Lower lobe of right lung (tissue), 2 donors: ENCODE measurements around the gene MTHFD1. TPM values are rescaled to one million over a fixed set of nuclear protein-coding genes. Genes with fewer than 3 reads are reported as not detected.

Source experiments
- ATAC-seq, 2 donors: fragments of 200-7000 bp; cut with Tn5 transposase; one replicate each; pipeline ENCODE4 v1.9.1; 2020 to 2022; ENCODE audit warnings: mild to moderate bottlenecking in 2 of 2, moderate library complexity in 2 of 2
- DNase-seq: peaks from one replicate; pipeline ENCODE4 v3.0.0-alpha.2; 2020
- H3K27ac ChIP-seq: fragments of 200-600 bp; one replicate; pipeline ENCODE4 v1.8.0; 2022
- H3K27me3 ChIP-seq: fragments of 200-600 bp; one replicate; pipeline ENCODE4 v1.8.0; 2022; ENCODE audit warnings: low read depth
- H3K36me3 ChIP-seq: fragments of 200-600 bp; one replicate; pipeline ENCODE4 v1.8.0; 2022; ENCODE audit warnings: mild to moderate bottlenecking
- H3K4me1 ChIP-seq: fragments of 200-600 bp; one replicate; pipeline ENCODE4 v1.8.0; 2022
- H3K4me3 ChIP-seq: fragments of 200-600 bp; one replicate; pipeline ENCODE4 v1.8.0; 2022; ENCODE audit warnings: mild to moderate bottlenecking
- H3K9me3 ChIP-seq: fragments of 200-600 bp; one replicate; pipeline ENCODE4 v1.8.0; 2022
- CTCF ChIP-seq: fragments of 200-600 bp; IDR thresholded peaks from one replicate; pipeline ENCODE4 v1.8.0; 2022; ENCODE audit warnings: antibody characterized with exemption, mild to moderate bottlenecking
- intact Hi-C: fragments of 100-400 bp; cut with DNase I; formaldehyde crosslinking; loops from one replicate; pipeline ENCODE4 v1.11.0; 2022
- total RNA-seq: library from RNA; stranded (reverse); fragmentation: NEBNext Ultra II Directional; extraction: Animal tissue kit (Norgen Biotek cat#: 25700); gene quantifications from one replicate; pipeline ENCODE4 v1.2.1, GENCODE V29; 2021
- donor health status: DM: no; HTN: yes; CAD: no; lungs with severe emphysema.

The MTHFD1 gene
- total RNA-seq, 1 donor from 2014 or later, result 46.3 TPM

- Histone ChIP-seq H3K4me1 (no peaks in the 10 kb centered on the region), H3K4me3 (no peak overlapping the region), H3K27me3 (no peaks in the 10 kb centered on the region), H3K36me3 (peaks cover 69% of the 10 kb centered on the region), H3K9me3 (no peaks in the 10 kb centered on the region), H3K27ac (no peak overlapping the region)
- ATAC-seq (no peak), DNase-seq (no peak)
- intact Hi-C loops, result no loop called here
- TF ChIP-seq CTCF, result no peak
Measured at GRCh38 chr14:64440494-64440893, 52.3 kb downstream of the MTHFD1 start.

- ATAC-seq (peak in 1 of 2 donors; percentile 24), DNase-seq (no peak)
- Histone ChIP-seq H3K27ac (no peak overlapping the region), H3K36me3 (peaks cover 58% of the 10 kb centered on the region), H3K4me1 (no peaks in the 10 kb centered on the region), H3K9me3 (no peaks in the 10 kb centered on the region), H3K4me3 (no peak overlapping the region), H3K27me3 (no peaks in the 10 kb centered on the region)
- TF ChIP-seq CTCF, result no peak
- intact Hi-C loops, result no loop called here
Measured at GRCh38 chr14:64442300-64442988, 54.3 kb downstream of the MTHFD1 start.

GRCh38 chr14:64444140-64444539 lies 56.0 kb downstream of the MTHFD1 start:
- no peaks in the 10 kb centered on the region for H3K27me3 ChIP-seq
- no peaks in the 10 kb centered on the region for H3K4me1 ChIP-seq
- TF ChIP-seq CTCF, result no peak
- DNase-seq (no peak), ATAC-seq (no peak)
- peaks cover 52% of the 10 kb centered on the region for H3K36me3 ChIP-seq
- H3K9me3 ChIP-seq, result no peaks in the 10 kb centered on the region
- no peak overlapping the region for H3K4me3 ChIP-seq
- no peak overlapping the region for H3K27ac ChIP-seq
- intact Hi-C loops, result no loop called here

GRCh38 chr14:64444984-64445845 lies 57.1 kb downstream of the MTHFD1 start:
- H3K27me3 ChIP-seq, result no peaks in the 10 kb centered on the region
- intact Hi-C loops, result no loop called here
- H3K36me3 ChIP-seq, result peaks cover 56% of the 10 kb centered on the region
- peak in 1 of 2 donors; percentile 40 for ATAC-seq
- H3K4me1 ChIP-seq, result no peaks in the 10 kb centered on the region
- no peaks in the 10 kb centered on the region for H3K9me3 ChIP-seq
- H3K27ac ChIP-seq, result no peak overlapping the region
- TF ChIP-seq CTCF, result no peak
- no peak for DNase-seq
- H3K4me3 ChIP-seq, result no peak overlapping the region

GRCh38 chr14:64447876-64448670 lies 59.9 kb downstream of the MTHFD1 start:
- Histone ChIP-seq H3K36me3 (peaks cover 58% of the 10 kb centered on the region), H3K4me3 (no peak overlapping the region), H3K4me1 (no peaks in the 10 kb centered on the region), H3K27ac (no peak overlapping the region), H3K27me3 (no peaks in the 10 kb centered on the region), H3K9me3 (no peaks in the 10 kb centered on the region)
- intact Hi-C loops, result no loop called here
- no peak for TF ChIP-seq CTCF
- DNase-seq (no peak), ATAC-seq (peak in 1 of 2 donors; percentile 12)
